ENCODE measurements around the gene EIF1AD. TPM values are rescaled to one million over a fixed set of nuclear protein-coding genes. Genes with fewer than 3 reads are reported as not detected.
A peak's percentile ranks its signal among the peaks of the same experiment; 100 is the strongest.

EIF1AD gene
- total RNA-seq, 1 experiment from 2014 or later: 64.6 TPM

GRCh38 chr11:66016793-66017177, 14.8 kb upstream of the EIF1AD start:
- no peak overlapping the region for H3K27ac ChIP-seq (ENCODE audit: low read length)
- ATAC-seq: no peak
- no peak overlapping the region for H3K4me3 ChIP-seq (ENCODE audit: low read depth in 2 of 2, low read length in 2 of 2)
- no peak for DNase-seq (ENCODE audit: low read depth, low spot score)
- intact Hi-C loops (cut with micrococcal nuclease; ENCODE audit: unreplicated experiment): no loop called here
- TF ChIP-seq, protein P1, sequence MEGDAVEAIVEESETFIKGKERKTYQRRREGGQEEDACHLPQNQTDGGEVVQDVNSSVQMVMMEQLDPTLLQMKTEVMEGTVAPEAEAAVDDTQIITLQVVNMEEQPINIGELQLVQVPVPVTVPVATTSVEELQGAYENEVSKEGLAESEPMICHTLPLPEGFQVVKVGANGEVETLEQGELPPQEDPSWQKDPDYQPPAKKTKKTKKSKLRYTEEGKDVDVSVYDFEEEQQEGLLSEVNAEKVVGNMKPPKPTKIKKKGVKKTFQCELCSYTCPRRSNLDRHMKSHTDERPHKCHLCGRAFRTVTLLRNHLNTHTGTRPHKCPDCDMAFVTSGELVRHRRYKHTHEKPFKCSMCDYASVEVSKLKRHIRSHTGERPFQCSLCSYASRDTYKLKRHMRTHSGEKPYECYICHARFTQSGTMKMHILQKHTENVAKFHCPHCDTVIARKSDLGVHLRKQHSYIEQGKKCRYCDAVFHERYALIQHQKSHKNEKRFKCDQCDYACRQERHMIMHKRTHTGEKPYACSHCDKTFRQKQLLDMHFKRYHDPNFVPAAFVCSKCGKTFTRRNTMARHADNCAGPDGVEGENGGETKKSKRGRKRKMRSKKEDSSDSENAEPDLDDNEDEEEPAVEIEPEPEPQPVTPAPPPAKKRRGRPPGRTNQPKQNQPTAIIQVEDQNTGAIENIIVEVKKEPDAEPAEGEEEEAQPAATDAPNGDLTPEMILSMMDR (IDR thresholded peaks at IDR 0.05): no peak
- no peak for TF ChIP-seq POLR2AphosphoS5 (IDR thresholded peaks at IDR 0.05; ENCODE audit: low read depth, low read length)
- no peak for TF ChIP-seq TCF7L2 (IDR thresholded peaks at IDR 0.05; ENCODE audit: low read depth, low read length)
- TF ChIP-seq SIN3A (IDR thresholded peaks at IDR 0.05; ENCODE audit: borderline replicate concordance, insufficient read depth, low read depth, low read length): no peak
- no peak for TF ChIP-seq REST (IDR thresholded peaks at IDR 0.05; ENCODE audit: insufficient read depth in 1 of 2, low read depth in 2 of 2, low read length in 1 of 2)
- ChIA-PET CTCF (no interaction called here), POLR2A (no interaction called here)
- H3K4me1 ChIP-seq (ENCODE audit: control insufficient read depth, insufficient read depth, low read length): peaks cover 27% of the 10 kb centered on the region
- in situ Hi-C loops (cut with HindIII; ENCODE audit: low pct_unique_long_range_greater_than_20kb, low sequenced_read_pairs): no loop called here
- no peaks in the 10 kb centered on the region for H3K36me3 ChIP-seq (ENCODE audit: control insufficient read depth, insufficient read depth, low read length)
- no peaks in the 10 kb centered on the region for H3K27me3 ChIP-seq (ENCODE audit: control insufficient read depth, insufficient read depth, low read length)
- H3K9me3 ChIP-seq (ENCODE audit: control insufficient read depth, insufficient read depth, low read depth, low read length): no peaks in the 10 kb centered on the region
- BruUV-seq (replicated peaks): no TSS peak

- BruUV-seq (replicated peaks): no TSS peak
- no peaks in the 10 kb centered on the region for H3K9me3 ChIP-seq (ENCODE audit: control insufficient read depth, insufficient read depth, low read depth, low read length)
- DNase-seq (ENCODE audit: low read depth, low spot score): no peak
- no peaks in the 10 kb centered on the region for H3K27me3 ChIP-seq (ENCODE audit: control insufficient read depth, insufficient read depth, low read length)
- no peak for TF ChIP-seq POLR2AphosphoS5 (IDR thresholded peaks at IDR 0.05; ENCODE audit: low read depth, low read length)
- TF ChIP-seq, protein P1 (IDR thresholded peaks at IDR 0.05): no peak
- no peak for TF ChIP-seq SIN3A (IDR thresholded peaks at IDR 0.05; ENCODE audit: borderline replicate concordance, insufficient read depth, low read depth, low read length)
- TF ChIP-seq TCF7L2 (IDR thresholded peaks at IDR 0.05; ENCODE audit: low read depth, low read length): no peak
- no peak for TF ChIP-seq REST (IDR thresholded peaks at IDR 0.05; ENCODE audit: insufficient read depth in 1 of 2, low read depth in 2 of 2, low read length in 1 of 2)
- H3K27ac ChIP-seq (ENCODE audit: low read length): peak overlapping the region; percentile 25
- no peak for ATAC-seq
- in situ Hi-C loops (cut with HindIII; ENCODE audit: low pct_unique_long_range_greater_than_20kb, low sequenced_read_pairs): no loop called here
- ChIA-PET CTCF (no interaction called here), POLR2A (interaction anchor here (0.5 kb wide), 1 partner anchor 136 kb away, joined by 5 read pairs; no protein-coding TSS in a partner anchor)
- no peaks in the 10 kb centered on the region for H3K36me3 ChIP-seq (ENCODE audit: control insufficient read depth, insufficient read depth, low read length)
- H3K4me3 ChIP-seq (ENCODE audit: low read depth in 2 of 2, low read length in 2 of 2): no peak overlapping the region
- peaks cover 22% of the 10 kb centered on the region for H3K4me1 ChIP-seq (ENCODE audit: control insufficient read depth, insufficient read depth, low read length)
- intact Hi-C loops (cut with micrococcal nuclease; ENCODE audit: unreplicated experiment): no loop called here
Measured at GRCh38 chr11:66015936-66016792, 14.2 kb upstream of the EIF1AD start.
